Hindlimb muscle (tissue), 1 donor: ENCODE data around the gene WDR81. TPM values are rescaled to one million over a fixed set of nuclear protein-coding genes. Genes with fewer than 3 reads are reported as not detected.
"Not testable (repeated sequence)": the region's sequence is repeated elsewhere in the genome, so short reads cannot be mapped to it uniquely, and the experiment has no call there.

Source experiments
- DNase-seq: peaks from one replicate; pipeline ENCODE4 v3.0.0-alpha.2; 2013
- polyA plus RNA-seq: library from polyadenylated mRNA; unstranded; fragments of 120-200 nt; gene quantifications from one replicate; pipeline ENCODE4 v1.2.1, GENCODE V29; 2013; ENCODE audit not compliant: insufficient read length

The WDR81 gene
- polyA plus RNA-seq, 1 donor, result 21.4 TPM

- peak; percentile 86 for DNase-seq
Measured at GRCh38 chr17:1730326-1731193, 6.1 kb downstream of the WDR81 start.

- no peak for DNase-seq
Measured at GRCh38 chr17:1731194-1731506, 6.6 kb downstream of the WDR81 start.

DNA sequence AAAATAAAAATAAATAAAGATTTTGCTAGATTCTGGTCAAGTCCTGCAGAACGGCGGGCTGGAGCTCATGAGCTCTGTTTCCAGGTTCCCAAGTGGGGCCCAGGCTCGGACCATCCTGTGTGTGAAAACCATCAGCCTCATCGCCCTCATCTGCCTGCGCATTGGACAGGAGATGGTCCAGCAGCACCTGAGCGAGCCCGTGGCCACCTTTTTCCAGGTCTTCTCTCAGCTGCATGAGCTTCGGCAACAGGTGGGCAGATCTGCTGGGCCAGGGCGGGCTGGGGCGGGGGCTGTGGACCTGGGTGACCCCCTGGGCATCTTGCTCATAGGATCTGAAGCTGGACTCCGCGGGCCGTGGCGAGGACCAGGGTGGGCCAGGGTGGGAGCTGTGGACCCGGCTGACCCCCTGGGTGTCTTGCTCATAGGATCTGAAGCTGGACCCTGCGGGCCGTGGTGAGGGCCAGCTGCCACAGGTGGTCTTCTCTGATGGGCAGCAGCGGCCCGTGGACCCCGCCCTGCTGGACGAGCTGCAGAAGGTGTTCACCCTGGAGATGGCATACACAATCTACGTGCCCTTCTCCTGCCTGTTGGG, 7.8 kb downstream of the WDR81 start:
- DNase-seq, result no peak

GRCh38 chr17:1732833-1733321, 8.4 kb downstream of the WDR81 start:
- DNase-seq, result no peak

GRCh38 chr17:1733759-1734158, 9.3 kb downstream of the WDR81 start:
- no peak for DNase-seq

DNA sequence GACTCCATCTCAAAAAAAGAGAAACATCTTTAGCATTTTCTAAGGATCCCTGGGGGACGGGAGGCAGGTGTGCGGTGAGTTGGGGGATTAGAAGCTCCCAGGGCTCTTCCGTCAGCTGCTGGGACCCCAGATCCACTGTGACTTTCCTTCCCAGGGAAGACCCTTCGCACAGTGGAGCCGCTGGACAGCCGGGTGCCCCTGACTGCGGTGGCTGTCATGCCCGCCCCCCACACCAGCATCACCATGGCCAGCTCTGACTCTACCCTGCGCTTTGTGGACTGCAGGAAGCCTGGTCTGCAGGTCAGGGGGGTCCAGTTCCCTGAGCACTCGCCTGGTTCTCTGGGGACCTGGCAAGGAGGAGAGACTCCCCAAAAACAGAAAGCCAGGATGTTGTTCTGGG, 10.9 kb downstream of the WDR81 start:
- no peak for DNase-seq

GRCh38 chr17:1735834-1736347, 11.4 kb downstream of the WDR81 start:
- no peak for DNase-seq

- DNase-seq, result no peak
Measured at GRCh38 chr17:1736348-1737281, 12.1 kb downstream of the WDR81 start.

- DNase-seq, result no peak
Measured at GRCh38 chr17:1737531-1738291, 13.2 kb downstream of the WDR81 start.

GRCh38 chr17:1741899-1742298, 17.4 kb downstream of the WDR81 start:
- not testable (repeated sequence) for DNase-seq

- no peak for DNase-seq
Measured at GRCh38 chr17:1742371-1743087, 18.0 kb downstream of the WDR81 start, which contains the start of gene SERPINF2. Gene SERPINF2 (plus strand): TSS chr17:1742871. CDS start chr17:1744996, 2,125 bp downstream.

- no peak for DNase-seq
Measured at GRCh38 chr17:1743088-1743439, 18.6 kb downstream of the WDR81 start.

- DNase-seq, result no peak
Measured at GRCh38 chr17:1744551-1745512, 20.3 kb downstream of the WDR81 start.

DNA sequence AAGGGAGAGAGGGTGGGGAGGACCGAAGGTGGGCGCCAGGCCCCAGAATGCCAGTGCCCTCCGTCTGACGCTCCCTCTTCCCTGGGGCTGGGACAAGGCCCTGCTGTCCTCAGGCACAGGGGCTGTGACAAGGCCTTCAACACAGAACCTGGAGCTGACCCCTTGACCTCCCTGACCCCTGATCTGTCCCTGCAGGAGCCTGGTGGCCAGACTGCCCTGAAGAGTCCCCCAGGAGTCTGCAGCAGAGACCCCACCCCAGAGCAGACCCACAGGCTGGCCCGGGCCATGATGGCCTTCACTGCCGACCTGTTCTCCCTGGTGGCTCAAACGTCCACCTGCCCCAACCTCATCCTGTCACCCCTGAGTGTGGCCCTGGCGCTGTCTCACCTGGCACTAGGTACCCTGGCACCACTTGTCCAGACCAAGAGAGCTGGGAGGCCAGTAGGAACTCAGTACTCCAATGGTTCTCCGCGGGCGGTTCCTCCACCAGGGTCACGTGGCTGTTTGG, 21.1 kb downstream of the WDR81 start:
- DNase-seq, result no peak

DNA sequence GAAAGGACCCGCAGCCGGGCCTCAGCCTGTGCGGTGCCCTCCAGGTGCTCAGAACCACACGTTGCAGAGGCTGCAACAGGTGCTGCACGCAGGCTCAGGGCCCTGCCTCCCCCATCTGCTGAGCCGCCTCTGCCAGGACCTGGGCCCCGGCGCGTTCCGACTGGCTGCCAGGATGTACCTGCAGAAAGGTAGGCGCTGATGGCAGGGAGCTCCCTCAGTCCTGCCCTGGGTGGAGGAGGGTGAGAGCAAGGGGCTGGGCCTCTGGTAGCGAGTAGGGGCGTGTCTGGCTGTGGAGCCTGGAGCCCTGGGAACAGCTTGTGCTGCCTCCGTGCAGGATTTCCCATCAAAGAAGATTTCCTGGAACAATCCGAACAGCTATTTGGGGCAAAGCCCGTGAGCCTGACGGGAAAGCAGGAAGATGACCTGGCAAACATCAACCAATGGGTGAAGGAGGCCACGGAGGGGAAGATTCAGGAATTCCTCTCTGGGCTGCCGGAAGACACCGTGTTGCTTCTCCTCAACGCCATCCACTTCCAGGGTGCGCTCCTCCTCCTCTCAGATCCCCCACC, 22.6 kb downstream of the WDR81 start:
- peak; percentile 34 for DNase-seq

DNA sequence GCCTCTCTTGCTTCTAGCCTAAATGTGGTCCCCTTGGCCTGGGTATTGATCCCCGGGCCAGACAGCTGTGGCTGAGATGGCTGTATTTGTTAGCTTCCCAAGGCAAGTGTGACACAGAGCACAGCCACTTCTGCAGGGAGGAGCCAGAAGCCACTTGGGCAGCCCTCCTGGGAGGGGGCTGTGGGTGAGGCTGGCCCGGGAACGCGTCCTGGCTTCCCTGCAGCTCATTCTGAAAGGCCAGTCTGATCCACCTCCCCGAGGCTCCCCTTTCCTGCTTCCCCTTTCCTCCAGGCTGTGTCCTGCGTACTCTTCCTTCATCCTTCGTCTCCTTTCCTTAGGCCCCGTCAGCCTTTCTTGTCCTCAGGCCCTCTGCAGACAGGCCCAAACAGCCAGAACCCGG, 26.1 kb downstream of the WDR81 start:
- DNase-seq, result no peak

DNA sequence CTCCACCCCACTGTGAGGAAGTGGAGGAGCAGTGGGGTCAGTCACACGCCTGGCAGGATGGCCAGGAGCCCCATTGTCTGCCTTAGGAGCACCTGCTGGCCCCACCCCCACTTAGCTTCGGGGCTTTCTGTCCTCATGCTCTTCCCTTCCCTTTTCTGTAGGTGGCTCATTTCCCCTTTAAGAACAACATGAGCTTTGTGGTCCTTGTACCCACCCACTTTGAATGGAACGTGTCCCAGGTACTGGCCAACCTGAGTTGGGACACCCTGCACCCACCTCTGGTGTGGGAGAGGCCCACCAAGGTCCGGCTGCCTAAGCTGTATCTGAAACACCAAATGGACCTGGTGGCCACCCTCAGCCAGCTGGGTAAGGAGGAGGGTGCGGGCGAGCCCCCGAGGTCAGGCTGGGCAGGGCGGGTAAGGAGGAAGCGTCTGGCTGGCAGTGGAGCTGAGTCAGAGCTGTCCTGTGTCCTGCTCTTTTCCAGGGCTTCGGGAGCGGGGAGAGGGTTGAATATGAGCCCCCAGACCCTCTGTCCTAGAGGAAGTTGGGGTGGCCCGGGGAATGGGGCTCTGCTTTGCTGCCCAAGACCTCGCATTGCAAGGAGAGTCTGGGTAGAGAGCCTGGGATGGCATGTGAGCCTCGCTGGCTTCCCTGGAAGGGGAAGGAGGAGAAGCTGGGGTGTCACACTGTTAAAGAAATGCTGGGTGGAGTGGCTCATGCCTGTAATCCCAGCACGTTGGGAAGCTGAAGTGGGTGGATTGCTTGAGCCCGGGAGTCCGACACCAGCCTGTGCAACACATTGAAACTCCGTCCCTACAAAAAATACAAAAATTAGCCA, 28.1 kb downstream of the WDR81 start:
- DNase-seq, result no peak

DNA sequence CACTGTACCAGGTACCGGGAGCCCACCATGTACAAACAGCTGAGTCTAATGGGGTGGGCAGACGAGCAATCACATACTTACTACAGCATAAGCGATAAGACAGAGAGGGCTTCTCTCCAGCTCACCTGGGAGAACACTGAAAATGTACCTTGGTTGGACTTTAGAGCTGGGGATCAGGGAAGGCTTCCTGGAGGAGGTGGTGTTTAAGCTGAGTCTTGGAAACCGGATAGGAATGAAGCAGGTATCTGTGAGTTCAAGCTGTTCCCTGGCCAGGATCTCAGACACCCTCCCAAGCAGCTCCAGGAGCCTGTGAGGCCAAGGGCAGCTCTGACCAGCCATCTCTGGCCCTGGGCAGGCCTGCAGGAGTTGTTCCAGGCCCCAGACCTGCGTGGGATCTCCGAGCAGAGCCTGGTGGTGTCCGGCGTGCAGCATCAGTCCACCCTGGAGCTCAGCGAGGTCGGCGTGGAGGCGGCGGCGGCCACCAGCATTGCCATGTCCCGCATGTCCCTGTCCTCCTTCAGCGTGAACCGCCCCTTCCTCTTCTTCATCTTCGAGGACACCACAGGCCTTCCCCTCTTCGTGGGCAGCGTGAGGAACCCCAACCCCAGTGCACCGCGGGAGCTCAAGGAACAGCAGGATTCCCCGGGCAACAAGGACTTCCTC, 29.4 kb downstream of the WDR81 start:
- DNase-seq, result no peak
